HG02840 (cell line): Measurements from ENCODE around the gene POU1F1.
A peak's percentile ranks its signal among the peaks of the same experiment; 100 is the strongest.
"Not testable (repeated sequence)": the region's sequence is repeated elsewhere in the genome, so short reads cannot be mapped to it uniquely, and the experiment has no call there.

Experiments used
- ATAC-seq: cut with Tn5 transposase; IDR thresholded peaks from one replicate; pipeline ENCODE4 v1.9.1; 2021; ENCODE audit warnings: mild to moderate bottlenecking, moderate library complexity, moderate number of reproducible peaks; ENCODE audit not compliant: unreplicated experiment, low FRiP score

POU1F1 gene, protein sequence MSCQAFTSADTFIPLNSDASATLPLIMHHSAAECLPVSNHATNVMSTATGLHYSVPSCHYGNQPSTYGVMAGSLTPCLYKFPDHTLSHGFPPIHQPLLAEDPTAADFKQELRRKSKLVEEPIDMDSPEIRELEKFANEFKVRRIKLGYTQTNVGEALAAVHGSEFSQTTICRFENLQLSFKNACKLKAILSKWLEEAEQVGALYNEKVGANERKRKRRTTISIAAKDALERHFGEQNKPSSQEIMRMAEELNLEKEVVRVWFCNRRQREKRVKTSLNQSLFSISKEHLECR

DNA sequence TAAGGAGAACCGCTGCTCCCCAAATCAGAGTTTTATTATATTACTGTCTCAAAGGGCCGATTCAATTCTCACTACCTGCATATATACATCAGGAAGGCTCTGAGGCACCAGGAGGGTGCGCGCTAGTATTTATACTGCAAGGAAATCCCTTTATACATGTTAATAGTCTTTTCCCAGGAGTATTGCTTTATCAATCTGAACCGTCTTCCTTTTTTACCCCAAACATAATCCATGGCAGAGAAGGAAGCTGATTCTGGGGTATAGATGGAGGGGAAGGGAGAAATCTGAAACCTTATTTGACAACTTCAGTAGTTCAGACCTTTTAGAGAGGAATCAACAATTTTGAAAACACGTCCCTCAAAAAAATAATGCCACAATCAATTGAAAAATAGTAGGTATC lies at the start of gene POU1F1:
POU1F1 (minus strand) TSS at position 101 of the 400 bp plus-strand sequence. CDS start 122 bp downstream, outside the sequence.
- ATAC-seq, result no peak

GRCh38 chr3:87324609-87325008 lies 48.2 kb upstream of the POU1F1 start:
- no peak for ATAC-seq

- no peak for ATAC-seq
These were observed 44.6 kb upstream of the POU1F1 start for GRCh38 chr3:87320756-87321626.

- no peak for ATAC-seq
These were observed 42.2 kb upstream of the POU1F1 start for GRCh38 chr3:87318617-87319021.

DNA sequence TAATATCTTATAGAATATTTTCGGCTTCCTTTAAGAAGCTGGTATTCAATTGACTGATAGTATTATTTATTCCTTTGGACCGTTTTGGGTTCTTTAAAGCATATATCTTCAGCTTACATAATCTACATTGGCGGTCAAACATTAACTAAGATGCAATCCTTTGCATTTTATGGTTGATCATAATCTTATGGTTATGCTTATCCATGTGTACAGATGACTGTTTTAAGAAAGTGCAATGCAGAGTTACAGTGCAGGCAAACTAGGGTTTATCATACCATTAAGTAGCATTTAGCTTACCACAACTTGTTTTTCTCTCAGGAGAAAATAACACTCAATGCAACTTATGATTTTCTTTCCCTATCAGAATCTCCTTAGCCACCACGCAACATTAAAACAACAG lies 41.4 kb upstream of the POU1F1 start:
- ATAC-seq, result no peak

DNA sequence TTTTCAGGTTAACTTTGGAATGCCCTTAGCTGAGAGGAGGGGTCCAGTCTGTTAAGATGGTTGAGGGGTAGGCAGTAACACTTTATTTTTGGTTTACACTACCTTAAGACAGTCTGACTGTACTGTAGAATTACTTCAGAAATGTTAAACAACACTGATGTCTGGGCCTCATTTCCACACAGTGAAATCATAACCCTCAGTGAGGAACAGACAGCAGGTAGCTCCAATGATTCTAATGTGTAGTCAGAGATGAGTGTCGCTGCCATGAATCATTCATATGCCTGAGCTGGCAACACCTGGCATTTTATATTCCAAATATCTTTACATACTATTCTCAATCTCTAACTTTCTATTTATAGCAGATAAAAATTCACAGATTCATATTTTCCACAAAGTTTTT lies 37.3 kb upstream of the POU1F1 start:
- ATAC-seq, result no peak

DNA sequence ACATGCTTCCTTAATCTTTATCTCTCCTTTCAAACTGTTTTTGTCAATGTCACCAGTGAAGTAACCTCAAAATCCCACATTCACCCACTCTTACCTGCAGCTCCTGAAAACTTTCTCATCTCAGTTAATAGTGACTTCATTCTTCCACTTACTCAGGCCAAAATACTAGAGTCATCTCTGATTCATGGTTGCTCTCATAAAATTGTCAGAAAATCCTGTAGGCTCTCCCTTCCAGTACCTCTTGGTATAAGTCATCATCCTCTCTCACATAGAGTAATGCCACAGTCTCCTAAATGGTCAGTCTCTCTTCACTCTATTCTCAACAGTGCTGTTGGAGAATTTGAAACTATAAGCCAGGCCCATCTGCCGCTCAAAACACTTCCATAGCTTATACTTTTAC lies 34.9 kb upstream of the POU1F1 start:
- no peak for ATAC-seq

DNA sequence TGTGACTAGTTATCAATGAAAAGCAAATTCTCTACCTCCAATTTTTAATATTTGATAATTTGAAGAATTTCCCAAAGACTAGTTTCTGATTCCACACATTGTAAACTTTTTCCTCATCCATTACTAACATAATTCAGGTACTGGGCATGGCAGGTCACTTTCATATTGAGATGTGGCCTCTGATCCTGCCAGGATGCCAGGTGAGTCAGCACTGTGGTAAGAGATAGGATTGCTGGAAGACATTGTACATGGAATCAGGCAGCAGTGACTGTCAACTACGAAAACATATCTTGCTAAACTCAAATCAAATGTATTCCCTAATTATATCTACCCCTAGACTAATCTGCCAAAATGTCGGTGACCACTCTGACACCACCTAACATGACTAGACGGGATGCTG lies 33.2 kb upstream of the POU1F1 start:
- ATAC-seq, result no peak

DNA sequence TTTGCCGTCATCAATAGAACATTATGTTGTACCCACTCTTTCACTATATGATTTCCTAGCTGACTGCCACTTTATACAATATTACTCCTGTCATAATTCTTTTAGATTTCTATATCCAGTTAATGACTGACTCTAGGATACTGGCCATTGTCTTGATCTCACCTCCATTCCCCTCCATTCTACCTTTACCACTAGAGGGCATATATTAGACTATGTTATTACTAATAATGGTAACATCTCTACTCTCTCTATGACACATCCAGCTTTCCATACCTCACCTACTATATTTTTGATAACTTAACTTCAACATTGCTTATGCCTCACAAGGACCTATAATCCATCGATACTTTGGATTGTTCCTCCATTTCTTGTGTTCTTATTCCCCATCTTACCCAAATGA lies 31.4 kb upstream of the POU1F1 start:
- ATAC-seq, result no peak

- ATAC-seq, result no peak
These were observed 29.1 kb upstream of the POU1F1 start for GRCh38 chr3:87305517-87305916.

DNA sequence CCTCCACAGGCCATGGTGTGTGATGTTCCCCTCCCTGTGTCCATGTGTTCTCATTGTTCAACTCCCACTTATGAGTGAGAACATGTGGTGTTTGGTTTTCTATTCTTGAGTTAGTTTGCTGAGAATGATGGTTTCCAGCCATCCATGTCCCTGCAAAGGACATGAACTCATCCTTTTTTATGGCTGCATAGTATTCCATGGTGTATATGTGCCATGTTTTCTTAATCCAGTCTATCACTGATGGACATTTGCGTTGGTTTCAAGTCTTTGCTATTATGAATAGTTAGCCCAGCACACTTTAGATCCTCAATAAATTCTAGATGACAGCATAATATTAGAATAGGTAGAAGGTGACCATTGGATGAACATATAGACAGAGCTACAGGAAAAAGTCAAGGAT lies 28.6 kb upstream of the POU1F1 start:
- ATAC-seq, result not testable (repeated sequence)

DNA sequence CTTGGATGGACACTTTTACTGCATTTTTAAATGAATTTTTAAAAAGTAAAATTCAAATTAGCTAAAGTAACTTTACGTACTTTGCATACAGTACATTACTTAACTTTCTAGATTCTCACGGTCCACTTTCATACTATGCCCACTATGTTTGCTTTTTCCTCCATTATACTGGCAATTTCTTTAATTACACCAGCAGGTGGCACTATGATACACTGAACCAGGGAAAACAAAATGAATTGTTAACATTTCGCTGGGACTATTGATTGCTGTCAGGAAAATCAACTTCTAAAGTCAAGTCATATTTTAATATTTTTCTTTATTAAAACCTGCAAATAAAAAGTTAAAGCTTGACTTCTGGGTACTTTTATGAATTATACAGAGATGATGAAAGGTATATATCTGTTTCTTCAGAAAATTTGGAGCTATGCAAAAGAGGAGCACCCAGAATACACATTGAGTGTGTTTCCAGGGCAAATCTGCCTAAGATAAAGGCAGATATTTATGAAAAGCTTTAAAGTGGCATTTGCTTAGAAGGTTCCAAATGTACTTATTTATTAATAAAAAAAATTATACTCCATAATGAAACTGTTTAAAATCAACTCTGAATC lies 21.8 kb upstream of the POU1F1 start:
- ATAC-seq, result no peak

GRCh38 chr3:87288446-87288845 lies 12.1 kb upstream of the POU1F1 start:
- ATAC-seq, result no peak

DNA sequence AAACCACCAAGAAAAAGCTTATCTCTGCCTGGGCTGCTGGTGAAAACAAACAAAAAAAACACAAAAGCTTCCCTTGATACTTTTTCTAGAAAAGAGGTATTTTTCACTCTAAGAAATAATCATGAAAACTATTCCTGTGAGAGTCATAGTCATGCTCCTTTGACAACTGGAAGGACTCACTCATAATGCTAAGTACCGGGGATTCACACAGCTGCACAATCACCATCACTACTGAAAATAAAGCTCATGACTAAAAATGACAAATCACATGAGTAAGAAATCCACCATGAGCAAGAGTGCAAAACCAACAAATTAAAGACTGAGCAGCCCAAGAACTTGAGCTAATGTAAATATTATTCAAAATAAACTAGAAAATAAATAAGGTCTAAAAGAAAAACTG lies 10.6 kb upstream of the POU1F1 start:
- peak; percentile 65 for ATAC-seq

DNA sequence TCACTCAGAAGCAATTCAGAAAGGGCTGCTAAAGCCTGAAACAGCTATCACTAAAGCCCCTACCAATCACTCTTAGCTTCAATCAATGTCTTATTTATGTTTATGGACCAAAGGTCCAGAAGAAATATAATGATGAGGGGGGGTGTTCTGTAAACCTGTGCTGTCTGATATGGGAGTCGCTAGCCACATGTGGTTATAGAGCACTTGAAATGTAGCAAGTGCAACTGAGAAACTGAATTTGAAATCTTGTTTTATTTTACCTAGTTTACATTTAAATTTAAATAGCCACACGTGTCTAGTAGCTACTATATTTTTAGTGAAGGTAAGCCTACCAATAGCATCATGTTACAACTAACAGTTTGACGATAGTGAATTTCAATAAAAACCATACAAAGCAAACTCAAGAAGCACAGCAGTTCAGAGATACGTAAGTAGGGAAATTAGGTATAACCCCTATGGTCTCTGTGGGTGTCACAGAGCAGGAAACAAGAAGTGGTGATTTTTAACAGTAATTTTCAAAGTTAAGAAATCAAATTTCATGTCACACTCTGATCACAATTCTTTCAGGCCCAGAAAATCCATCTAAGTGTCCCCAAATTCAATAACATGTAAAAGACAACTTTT lies 3.6 kb downstream of the POU1F1 start:
- peak; percentile 91 for ATAC-seq

GRCh38 chr3:87270908-87271700 lies 5.3 kb downstream of the POU1F1 start:
- ATAC-seq, result no peak

DNA sequence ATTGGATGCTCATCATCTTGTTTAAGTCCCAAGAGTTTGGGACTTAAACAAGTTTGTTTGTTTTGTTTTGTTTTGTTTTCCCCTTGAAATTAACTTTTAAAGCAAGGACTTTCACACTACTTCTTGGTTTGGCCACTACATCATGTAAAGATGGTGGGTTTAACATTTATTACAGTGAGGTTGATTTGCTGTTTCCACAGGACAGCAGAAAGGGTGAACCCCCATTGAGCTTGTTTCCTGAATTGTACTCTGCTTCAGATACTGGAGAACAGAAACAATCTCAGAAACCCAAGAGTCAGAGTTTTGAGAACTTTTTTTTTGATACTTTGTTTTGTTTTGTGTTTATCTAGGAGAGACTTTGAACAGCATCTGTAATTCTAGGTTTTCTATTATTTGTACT lies 6.7 kb downstream of the POU1F1 start:
- ATAC-seq, result no peak

GRCh38 chr3:87268646-87269211 lies 7.7 kb downstream of the POU1F1 start:
- no peak for ATAC-seq

DNA sequence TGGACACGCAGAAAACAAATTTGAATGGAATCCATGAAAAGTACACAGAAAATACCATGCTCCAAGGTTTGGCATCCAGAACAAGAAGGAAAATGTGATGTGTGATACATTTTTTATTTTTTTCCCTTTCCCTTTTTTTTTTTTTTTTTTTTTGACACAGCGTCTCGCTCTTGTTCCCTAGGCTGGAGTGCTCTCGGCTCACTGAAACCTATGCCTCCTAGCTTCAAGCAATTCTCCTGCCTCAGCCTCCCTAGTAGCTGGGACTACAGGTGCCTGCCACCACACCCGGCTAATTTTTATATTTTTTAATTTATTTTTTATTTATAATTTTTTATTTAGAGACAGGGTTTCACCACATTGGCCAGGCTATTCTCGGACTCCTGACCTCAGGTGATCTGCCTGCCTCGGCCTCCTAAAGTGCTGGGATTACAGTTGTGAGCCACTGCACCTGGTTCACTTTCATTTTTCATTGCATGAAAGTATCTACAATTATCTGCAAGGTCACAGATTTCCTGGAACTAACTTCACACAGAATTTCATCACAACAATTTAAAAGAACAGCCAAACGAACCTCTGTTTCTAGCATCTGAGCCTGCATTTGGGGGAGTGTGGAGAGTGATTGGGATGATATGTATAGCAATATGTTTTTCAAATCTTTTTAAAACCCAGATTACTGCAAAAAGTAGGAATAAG lies 8.3 kb downstream of the POU1F1 start:
- ATAC-seq, result no peak
